Mucosa of rectum (tissue), 2 donors: ENCODE data around the gene NR1H4.

Experiments used
- H3K27ac ChIP-seq, 2 donors: one replicate each; pipeline ENCODE4 v1.7.0; 2013; ENCODE audit warnings: inconsistent platforms in 2 of 2, low read depth in 2 of 2, low read length in 2 of 2
- H3K27me3 ChIP-seq, 2 donors: one replicate each; pipeline ENCODE4 v1.7.0; 2013; ENCODE audit warnings: low read length in 2 of 2; ENCODE audit not compliant: control insufficient read depth in 2 of 2, insufficient read depth in 2 of 2
- H3K36me3 ChIP-seq, 2 donors: one replicate each; pipeline ENCODE4 v1.7.0; 2013; ENCODE audit warnings: low read length in 2 of 2; ENCODE audit not compliant: control insufficient read depth in 2 of 2, insufficient read depth in 2 of 2
- H3K4me1 ChIP-seq, 2 donors: one replicate each; pipeline ENCODE4 v1.7.0; 2013; ENCODE audit warnings: low read length in 2 of 2, mild to moderate bottlenecking in 1 of 2; ENCODE audit not compliant: control insufficient read depth in 2 of 2, insufficient read depth in 2 of 2
- H3K4me3 ChIP-seq, 2 donors: one replicate each; pipeline ENCODE4 v1.7.0; 2013; ENCODE audit warnings: low read length in 2 of 2
- H3K9ac ChIP-seq, 2 donors: one replicate each; pipeline ENCODE4 v1.7.0; 2013; ENCODE audit warnings: low read length in 2 of 2, low read depth in 1 of 2, mild to moderate bottlenecking in 1 of 2
- H3K9me3 ChIP-seq, 2 donors: one replicate each; pipeline ENCODE4 v1.7.0; 2013; ENCODE audit warnings: low read length in 2 of 2; ENCODE audit not compliant: control insufficient read depth in 2 of 2
- donor health status: healthy.
- donor health status: Normal muscosa, but diverticular disease.

NR1H4 gene

DNA sequence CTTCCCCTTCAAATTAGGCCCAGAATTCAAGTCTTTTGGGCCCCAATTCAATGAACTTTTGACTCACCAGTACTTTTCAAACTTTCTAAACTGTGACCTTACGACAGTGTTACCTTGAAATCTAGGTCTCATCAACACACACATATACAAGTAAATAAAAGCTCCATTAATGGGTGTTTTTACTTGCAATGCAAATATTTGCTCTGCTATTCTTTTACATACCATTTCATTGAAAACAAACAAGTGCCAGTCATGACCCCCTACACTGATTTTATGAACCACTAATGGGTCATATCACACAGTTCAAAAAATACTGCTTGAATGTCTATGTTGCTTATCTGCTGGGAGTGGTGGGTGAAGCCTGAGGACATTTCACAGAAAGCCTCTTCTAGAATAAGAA is 9.1 kb upstream of the NR1H4 start:
- Histone ChIP-seq H3K27ac (no peak overlapping the region), H3K36me3 (no peaks in the 10 kb centered on the region), H3K4me1 (no peaks in the 10 kb centered on the region), H3K9ac (no peak overlapping the region), H3K9me3 (no peaks in the 10 kb centered on the region), H3K27me3 (no peaks in the 10 kb centered on the region), H3K4me3 (no peak overlapping the region)

DNA sequence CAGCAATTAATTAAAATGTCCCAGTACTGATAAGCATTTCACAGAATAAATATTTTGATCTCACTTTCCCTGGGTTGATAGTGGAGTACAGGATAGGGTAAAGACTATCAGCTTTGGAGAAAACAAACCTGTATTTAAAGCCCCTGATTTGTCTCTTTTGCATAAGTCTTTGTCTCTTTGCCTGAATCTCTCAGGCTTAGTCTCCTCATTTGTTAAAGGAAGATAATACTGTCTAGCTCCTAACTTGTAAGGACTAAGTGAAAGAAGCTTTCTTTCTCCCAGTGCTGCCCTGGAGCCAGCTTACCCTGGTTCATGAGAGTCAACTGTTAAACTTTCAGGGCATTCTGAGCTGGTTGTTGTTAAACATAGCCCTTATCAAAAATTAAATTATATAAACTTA is 5.5 kb upstream of the NR1H4 start:
- H3K27me3 ChIP-seq: no peaks in the 10 kb centered on the region
- no peaks in the 10 kb centered on the region for H3K9me3 ChIP-seq
- H3K27ac ChIP-seq: no peak overlapping the region

DNA sequence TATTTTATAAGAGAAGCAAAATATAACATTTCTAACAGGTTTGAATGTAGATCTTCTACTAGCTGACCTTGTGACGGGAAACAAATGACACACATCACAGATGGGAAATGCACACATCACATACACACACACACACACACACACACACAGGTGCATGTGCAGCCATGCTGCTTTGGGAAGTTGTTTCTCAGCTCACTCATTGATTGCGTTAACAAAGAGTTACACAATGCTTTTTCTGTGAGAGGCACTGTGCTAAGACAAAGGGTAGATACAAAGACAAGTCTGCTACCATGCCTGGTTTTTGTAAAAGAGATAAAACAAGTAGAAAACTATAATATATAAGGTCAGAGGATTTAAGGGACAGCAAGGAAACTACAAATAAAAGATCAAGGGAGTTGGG is 1.3 kb upstream of the NR1H4 start:
- H3K9me3 ChIP-seq: no peaks in the 10 kb centered on the region
- no peaks in the 10 kb centered on the region for H3K36me3 ChIP-seq
- no peak overlapping the region for H3K9ac ChIP-seq
- no peak overlapping the region for H3K4me3 ChIP-seq
- H3K4me1 ChIP-seq: peaks cover 0 to 3% of the 10 kb centered on the region in 2 donors
- no peaks in the 10 kb centered on the region for H3K27me3 ChIP-seq
- H3K27ac ChIP-seq: no peak overlapping the region

More for the DNA sequence above, 5.5 kb upstream of the NR1H4 start:
- H3K4me3 ChIP-seq: no peak overlapping the region
- no peaks in the 10 kb centered on the region for H3K4me1 ChIP-seq
- H3K36me3 ChIP-seq: no peaks in the 10 kb centered on the region
- H3K9ac ChIP-seq: no peak overlapping the region

DNA sequence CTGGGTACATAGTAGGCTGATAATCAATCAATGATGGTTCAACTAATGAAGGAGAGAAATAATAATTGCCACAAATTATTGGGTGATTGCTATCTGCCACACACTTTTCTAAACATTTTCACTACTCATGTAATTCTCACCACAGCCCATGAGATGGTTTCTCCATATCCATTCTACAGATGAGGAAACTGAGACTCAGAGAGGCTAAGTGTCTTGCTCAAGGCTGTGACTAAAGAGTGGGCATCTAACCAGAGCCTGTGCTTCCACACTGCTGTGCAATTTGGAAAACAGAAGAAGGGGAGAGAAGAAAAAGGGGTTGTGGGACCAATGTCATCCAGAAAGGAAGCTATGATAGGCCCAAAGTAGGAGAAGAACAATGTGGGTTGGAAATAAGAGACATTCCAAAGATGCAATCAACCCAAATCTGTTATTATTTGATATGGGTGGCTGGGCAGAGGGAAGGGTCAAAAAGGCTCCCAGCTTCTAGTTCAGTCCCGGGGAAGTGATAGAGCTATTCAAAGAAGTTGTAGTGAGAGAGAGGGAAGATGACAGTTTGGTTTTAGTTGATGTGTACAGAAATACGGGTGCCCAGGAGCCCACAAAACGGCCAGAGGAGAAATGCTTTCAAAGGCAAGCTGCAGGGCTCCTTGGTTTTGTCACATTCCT is 483 bp upstream of the NR1H4 start:
- Histone ChIP-seq H3K27ac (no peak overlapping the region), H3K9ac (no peak overlapping the region), H3K36me3 (no peaks in the 10 kb centered on the region), H3K27me3 (no peaks in the 10 kb centered on the region), H3K4me1 (peaks cover 0 to 3% of the 10 kb centered on the region in 2 donors), H3K9me3 (no peaks in the 10 kb centered on the region), H3K4me3 (no peak overlapping the region)

DNA sequence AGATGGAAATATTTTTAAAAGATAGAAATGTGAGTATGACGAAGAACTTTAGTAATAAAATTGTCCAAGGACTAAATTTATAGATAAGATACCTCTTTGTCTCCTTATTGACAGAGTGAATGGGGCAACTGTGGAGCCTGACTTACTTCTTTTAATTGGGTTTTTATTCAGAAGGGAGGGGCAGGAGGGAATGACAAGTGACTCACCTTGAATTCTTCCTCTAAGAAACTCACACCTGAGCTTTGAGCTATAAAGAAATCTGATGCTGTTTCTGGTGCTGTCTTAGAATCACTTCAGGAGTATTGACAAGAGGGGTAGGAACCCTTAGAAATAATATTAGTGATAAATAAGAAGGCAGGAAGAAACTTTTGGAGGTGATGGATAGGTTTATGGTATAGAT is 951 bp downstream of the NR1H4 start:
- H3K4me3 ChIP-seq: no peak overlapping the region
- H3K36me3 ChIP-seq: no peaks in the 10 kb centered on the region

DNA sequence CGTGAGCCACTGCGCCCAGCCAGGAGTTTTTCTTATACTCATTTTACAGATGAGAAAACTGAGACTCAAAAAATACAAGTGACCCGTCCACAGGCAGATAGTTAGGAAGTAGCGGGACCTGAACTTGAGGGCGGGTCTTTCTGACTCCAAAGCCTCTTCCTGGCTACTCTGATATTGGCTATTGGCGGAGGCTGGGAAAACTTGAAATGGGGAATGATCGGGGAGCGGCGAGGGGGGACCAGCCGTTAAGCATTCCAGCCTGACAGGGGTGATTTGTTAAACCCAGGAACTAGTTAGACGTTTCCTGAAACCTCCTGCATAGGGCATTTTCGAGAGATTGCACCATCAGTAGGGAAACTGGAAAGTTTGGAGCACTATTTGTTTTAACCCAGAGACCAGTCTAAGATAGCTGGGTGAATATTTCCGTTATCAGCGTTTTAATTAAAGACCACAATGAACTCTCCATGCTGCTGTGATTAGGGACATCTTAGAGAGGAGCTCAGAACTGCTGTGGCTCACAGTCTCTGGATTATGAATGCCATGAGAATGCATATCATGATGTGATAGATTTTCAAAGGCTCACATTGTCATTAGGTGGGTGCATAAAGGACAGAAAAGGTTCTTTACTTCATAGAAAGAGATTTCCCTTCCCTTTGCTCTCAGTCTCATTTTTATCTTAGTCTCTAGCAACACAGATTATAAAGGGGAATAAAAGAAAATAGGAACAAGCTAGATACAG is 2.5 kb downstream of the NR1H4 start:
- H3K27me3 ChIP-seq: no peaks in the 10 kb centered on the region
- no peak overlapping the region for H3K4me3 ChIP-seq
- no peaks in the 10 kb centered on the region for H3K9me3 ChIP-seq
- no peaks in the 10 kb centered on the region for H3K36me3 ChIP-seq
- no peak overlapping the region for H3K9ac ChIP-seq
- peaks cover 0 to 3% of the 10 kb centered on the region in 2 donors for H3K4me1 ChIP-seq
- no peak overlapping the region for H3K27ac ChIP-seq

More for the DNA sequence above, 951 bp downstream of the NR1H4 start:
- Histone ChIP-seq H3K27me3 (no peaks in the 10 kb centered on the region), H3K9me3 (no peaks in the 10 kb centered on the region), H3K27ac (no peak overlapping the region), H3K4me1 (peaks cover 0 to 3% of the 10 kb centered on the region in 2 donors), H3K9ac (no peak overlapping the region)

DNA sequence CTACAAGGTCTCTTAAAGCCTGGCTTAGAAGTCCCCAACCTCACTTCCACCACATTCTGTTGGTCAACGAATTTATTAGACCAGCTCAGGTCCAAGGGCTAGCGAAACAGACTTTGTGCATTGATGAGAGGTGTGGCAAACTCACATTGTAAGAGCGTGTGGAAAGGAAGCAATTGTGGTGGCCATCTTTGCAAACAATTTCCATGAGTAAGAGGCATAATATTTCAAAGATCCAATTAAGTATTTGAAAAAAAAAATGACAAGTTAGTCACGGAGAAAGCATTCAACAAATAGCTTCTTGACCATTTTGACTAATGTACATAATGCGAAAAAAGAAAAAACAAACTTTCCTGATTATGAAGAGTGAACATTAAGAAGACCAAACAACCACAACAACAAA is 7.4 kb downstream of the NR1H4 start:
- peaks cover 0 to 3% of the 10 kb centered on the region in 2 donors for H3K4me1 ChIP-seq
- H3K27ac ChIP-seq: no peak overlapping the region
- H3K9ac ChIP-seq: no peak overlapping the region
- H3K27me3 ChIP-seq: no peaks in the 10 kb centered on the region
- H3K36me3 ChIP-seq: no peaks in the 10 kb centered on the region
- no peaks in the 10 kb centered on the region for H3K9me3 ChIP-seq
- H3K4me3 ChIP-seq: no peak overlapping the region

DNA sequence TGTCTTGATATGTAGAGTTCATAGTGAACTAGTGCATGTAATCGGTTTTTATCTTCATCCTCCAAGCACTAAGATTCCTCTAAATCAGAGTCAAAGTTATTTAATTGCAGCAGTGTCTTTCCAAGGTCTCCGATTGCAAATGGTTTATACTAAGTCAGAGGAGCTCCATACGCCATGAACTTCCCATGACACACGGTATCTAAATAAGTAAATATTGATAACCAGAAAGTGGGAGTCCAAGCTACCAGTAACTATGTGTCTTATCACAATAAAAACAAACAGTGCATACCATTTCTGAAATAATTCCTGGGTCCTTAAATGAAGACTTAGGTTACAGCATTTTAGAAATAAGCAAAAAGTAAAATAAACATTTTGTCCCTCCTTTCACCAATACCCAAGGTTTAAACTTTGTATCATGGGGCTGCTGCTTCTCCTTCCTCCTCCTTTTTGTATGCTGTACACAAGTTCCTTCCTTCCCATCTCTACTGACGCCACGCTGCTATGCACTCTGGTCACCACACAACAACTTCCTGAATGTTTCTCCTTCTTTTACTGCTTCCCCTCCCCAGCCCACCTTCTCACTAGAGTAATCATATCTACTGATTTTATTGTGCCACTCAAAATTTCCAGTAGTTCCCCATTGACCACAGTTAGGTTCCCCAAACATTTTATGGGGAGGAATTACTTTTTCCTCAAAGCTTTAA is 10.7 kb downstream of the NR1H4 start:
- no peaks in the 10 kb centered on the region for H3K27me3 ChIP-seq
- H3K9ac ChIP-seq: no peak overlapping the region
- no peaks in the 10 kb centered on the region for H3K36me3 ChIP-seq
- no peak overlapping the region for H3K27ac ChIP-seq
- H3K4me1 ChIP-seq: peaks cover 0 to 3% of the 10 kb centered on the region in 2 donors
- no peaks in the 10 kb centered on the region for H3K9me3 ChIP-seq
- H3K4me3 ChIP-seq: no peak overlapping the region

DNA sequence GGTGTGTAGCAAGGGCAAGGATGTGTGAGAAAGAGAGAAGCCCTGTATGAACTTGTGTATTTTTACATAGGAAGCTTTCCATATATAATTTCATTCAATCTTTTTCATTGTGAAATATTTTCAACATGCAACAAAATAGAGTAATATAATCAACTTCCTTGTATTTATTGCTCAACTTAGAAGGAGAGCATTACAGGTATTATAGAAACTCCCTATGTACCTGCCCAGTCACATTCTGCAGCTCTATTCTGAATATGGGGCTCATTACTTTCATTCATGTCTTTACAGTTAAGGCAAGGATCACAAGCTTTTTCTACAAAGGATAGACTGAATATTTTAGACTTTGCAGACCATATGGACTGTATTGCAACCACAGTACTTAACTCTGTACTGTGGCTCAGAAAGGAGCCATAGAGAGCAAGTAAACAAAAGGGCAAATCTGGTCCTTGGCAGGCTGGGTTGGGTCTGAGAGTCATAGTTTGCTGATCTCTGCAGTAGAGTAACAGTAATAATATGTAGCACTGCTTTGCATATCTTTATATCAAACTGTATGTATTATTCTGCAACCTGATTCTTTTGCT is 11.3 kb downstream of the NR1H4 start:
- Histone ChIP-seq H3K27me3 (no peaks in the 10 kb centered on the region), H3K9ac (no peak overlapping the region), H3K27ac (no peak overlapping the region), H3K4me1 (peaks cover 0 to 3% of the 10 kb centered on the region in 2 donors), H3K4me3 (no peak overlapping the region), H3K9me3 (no peaks in the 10 kb centered on the region), H3K36me3 (no peaks in the 10 kb centered on the region)

DNA sequence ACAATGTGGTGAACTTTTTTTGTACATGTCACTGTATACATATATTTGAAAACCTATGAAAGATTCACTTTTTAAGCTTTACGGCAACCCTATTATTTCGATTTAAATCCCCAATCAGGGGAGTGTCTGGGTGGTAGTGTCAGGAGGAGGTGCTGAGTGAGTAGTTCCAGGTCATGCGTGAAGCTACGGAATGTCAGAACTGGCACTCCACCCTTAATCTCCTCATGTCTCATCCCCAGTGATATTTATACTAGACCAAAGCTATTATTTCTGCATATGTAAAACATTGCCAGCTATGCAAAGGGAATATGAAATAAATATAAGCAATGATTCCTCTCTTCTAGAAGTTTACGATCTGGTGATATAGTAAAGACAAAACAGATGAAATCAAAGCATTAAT is 12.3 kb downstream of the NR1H4 start:
- H3K9me3 ChIP-seq: no peaks in the 10 kb centered on the region
- peaks cover 0 to 3% of the 10 kb centered on the region in 2 donors for H3K4me1 ChIP-seq
- H3K27ac ChIP-seq: no peak overlapping the region
- H3K27me3 ChIP-seq: no peaks in the 10 kb centered on the region
- H3K4me3 ChIP-seq: no peak overlapping the region
- no peaks in the 10 kb centered on the region for H3K36me3 ChIP-seq
- no peak overlapping the region for H3K9ac ChIP-seq
